ENCODE results near the gene HS3ST5. TPM values are rescaled to one million over a fixed set of nuclear protein-coding genes. Genes with fewer than 3 reads are reported as not detected.
"Not testable (repeated sequence)": the region's sequence is repeated elsewhere in the genome, so short reads cannot be mapped to it uniquely, and the experiment has no call there.

Gene HS3ST5
- total RNA-seq, 4 donors from 2014 or later = not detected

DNA sequence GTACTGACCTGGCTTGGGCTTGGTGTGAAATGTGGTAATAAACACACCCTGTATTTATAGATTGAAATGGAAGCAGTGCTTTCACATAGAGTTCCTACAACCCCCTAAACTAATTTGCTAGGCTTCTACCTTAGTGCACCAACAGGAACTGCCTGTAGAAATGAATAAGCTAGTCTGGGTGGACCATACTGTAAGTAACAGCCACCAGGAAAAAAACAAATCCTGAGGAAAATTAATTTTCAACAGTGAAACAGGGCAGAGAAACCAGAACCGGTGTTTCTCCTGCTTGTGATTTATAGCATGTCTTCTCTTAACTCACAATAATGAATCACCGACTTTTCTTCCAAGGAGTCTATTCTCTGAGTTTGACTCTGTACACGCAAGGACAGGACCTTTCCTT lies 187.1 kb downstream of the HS3ST5 start:
- H3K4me1 ChIP-seq = no peaks in the 10 kb centered on the region
- H3K4me3 ChIP-seq (replicated peaks in 1 of 3) = no peak overlapping the region
- intact Hi-C loops (cut with DNase I) = no loop called here
- no peak for DNase-seq
- H3K36me3 ChIP-seq = no peaks in the 10 kb centered on the region
- TF ChIP-seq POLR2A (IDR thresholded peaks at IDR 0.05) = no peak
- TF ChIP-seq, protein P1, sequence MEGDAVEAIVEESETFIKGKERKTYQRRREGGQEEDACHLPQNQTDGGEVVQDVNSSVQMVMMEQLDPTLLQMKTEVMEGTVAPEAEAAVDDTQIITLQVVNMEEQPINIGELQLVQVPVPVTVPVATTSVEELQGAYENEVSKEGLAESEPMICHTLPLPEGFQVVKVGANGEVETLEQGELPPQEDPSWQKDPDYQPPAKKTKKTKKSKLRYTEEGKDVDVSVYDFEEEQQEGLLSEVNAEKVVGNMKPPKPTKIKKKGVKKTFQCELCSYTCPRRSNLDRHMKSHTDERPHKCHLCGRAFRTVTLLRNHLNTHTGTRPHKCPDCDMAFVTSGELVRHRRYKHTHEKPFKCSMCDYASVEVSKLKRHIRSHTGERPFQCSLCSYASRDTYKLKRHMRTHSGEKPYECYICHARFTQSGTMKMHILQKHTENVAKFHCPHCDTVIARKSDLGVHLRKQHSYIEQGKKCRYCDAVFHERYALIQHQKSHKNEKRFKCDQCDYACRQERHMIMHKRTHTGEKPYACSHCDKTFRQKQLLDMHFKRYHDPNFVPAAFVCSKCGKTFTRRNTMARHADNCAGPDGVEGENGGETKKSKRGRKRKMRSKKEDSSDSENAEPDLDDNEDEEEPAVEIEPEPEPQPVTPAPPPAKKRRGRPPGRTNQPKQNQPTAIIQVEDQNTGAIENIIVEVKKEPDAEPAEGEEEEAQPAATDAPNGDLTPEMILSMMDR (IDR thresholded peaks at IDR 0.05) = no peak
- no peaks in the 10 kb centered on the region for H3K9me3 ChIP-seq
- no peaks in the 10 kb centered on the region for H3K27me3 ChIP-seq
- WGBS, 2 donors = 60 to 94% methylated on average over 3 of the region's 3 CpGs
- no peak overlapping the region for H3K27ac ChIP-seq

DNA sequence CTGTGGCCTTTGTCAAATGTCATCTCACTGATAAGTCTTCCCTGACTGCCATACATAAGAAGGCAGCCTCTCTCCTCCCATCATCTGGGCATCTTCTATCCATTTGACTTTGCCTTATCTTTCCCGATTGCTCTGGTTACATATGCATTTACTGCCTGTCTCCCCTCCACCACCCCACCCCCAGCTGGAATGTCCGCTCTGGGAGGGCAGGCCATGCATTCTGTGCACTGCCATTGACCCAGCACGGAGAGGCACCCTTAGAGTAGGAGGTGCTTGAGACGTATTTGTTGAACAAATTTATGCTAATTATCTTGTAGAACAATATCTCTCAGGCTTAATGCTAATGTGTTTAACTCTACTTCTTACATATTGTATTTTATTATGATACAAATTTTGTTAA lies 188.0 kb downstream of the HS3ST5 start:
- Histone ChIP-seq H3K4me1 (no peaks in the 10 kb centered on the region), H3K27ac (no peak overlapping the region), H3K36me3 (no peaks in the 10 kb centered on the region), H3K27me3 (no peaks in the 10 kb centered on the region), H3K9me3 (no peaks in the 10 kb centered on the region), H3K4me3 (replicated peaks in 1 of 3) (no peak overlapping the region)
- TF ChIP-seq, protein P1 (IDR thresholded peaks at IDR 0.05) = no peak
- intact Hi-C loops (cut with DNase I) = no loop called here
- DNase-seq = no peak
- WGBS, 2 donors = 90 to 91% methylated on average over 4 of the region's 4 CpGs

DNA sequence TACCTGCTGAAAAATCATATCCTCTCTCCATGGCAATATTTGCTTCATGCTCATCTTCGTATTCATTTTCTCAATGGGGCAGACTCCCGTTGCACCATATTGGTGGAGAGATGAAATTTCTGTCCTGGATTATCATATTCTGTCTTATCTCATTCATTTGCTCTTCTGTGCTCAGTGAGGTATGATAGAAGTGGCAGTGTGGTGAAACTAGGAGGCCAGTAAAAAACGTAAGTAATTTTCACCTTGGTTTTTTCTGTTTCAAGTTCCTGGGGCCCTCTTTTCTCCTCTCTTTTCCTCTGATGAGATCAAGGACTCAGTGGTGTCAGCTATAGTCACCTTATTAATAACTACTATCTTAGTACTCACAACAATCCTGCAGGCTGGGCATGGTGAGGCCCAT lies 189.4 kb downstream of the HS3ST5 start:
- H3K36me3 ChIP-seq = no peaks in the 10 kb centered on the region
- no peaks in the 10 kb centered on the region for H3K27me3 ChIP-seq
- no peaks in the 10 kb centered on the region for H3K9me3 ChIP-seq
- TF ChIP-seq POLR2A (IDR thresholded peaks at IDR 0.05) = no peak
- TF ChIP-seq, protein P1 (IDR thresholded peaks at IDR 0.05) = no peak
- 65 to 66% methylated on average over 3 of the region's 3 CpGs for WGBS, 2 donors
- no peak for DNase-seq
- no peaks in the 10 kb centered on the region for H3K4me1 ChIP-seq
- no peak overlapping the region for H3K27ac ChIP-seq
- intact Hi-C loops (cut with DNase I) = no loop called here
- H3K4me3 ChIP-seq (replicated peaks in 1 of 3) = no peak overlapping the region

DNA sequence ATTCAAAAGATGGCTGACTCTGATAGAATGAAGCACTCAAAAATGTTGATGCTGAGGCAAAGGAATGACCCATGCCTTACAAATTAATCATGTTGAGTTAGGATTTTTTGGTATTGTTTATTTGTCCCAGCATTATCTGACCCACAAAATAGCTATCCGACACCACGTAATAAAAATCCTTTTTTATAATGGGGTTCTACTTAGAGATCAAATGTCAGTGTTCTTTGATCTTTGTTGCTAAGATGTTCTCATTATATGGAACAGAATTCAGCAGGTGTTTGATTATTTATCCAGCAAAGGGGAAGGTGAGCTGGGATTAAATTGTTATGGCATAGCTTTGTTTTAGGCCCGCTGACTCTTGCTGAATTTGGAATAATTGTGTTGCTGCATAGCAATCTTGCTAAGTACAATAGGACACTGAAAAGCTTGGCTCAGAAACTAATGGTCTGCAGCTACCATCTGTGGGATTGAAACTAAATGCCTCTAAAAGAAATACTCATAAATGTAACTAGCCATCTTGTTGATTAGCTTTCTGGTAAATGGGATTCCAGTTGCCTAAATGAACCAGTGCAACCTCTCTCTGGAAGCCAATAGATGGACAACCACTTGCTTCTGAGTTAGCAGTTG lies 191.6 kb downstream of the HS3ST5 start:
- Histone ChIP-seq H3K27me3 (no peaks in the 10 kb centered on the region), H3K36me3 (no peaks in the 10 kb centered on the region), H3K4me1 (no peaks in the 10 kb centered on the region), H3K4me3 (replicated peaks in 1 of 3) (no peak overlapping the region), H3K27ac (no peak overlapping the region), H3K9me3 (no peaks in the 10 kb centered on the region)
- no peak for DNase-seq
- intact Hi-C loops (cut with DNase I) = no loop called here
- WGBS, 2 donors = 97 to 98% methylated on average over 3 of the region's 3 CpGs
- TF ChIP-seq, protein P1 (IDR thresholded peaks at IDR 0.05) = no peak
- TF ChIP-seq POLR2A (IDR thresholded peaks at IDR 0.05) = no peak

DNA sequence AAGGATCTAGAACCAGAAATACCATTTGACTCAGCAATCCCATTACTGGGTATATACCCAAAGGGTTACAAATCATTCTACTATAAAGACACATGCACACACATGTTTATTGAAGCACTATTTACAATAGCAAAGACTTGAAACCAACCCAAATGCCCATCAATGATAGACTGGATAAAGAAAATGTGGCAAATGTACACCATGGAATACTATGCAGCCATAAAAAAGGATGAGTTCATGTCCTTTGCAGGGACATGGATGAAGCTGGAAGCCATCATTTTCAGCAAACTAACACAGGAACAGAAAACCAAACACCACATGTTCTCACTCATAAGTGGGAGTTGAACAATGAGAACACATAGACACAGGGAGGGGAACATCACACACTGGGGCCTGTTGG lies 193.6 kb downstream of the HS3ST5 start:
- H3K36me3 ChIP-seq; intact Hi-C loops (cut with DNase I); H3K4me3 ChIP-seq (replicated peaks in 1 of 3); H3K27ac ChIP-seq; DNase-seq; H3K9me3 ChIP-seq; H3K27me3 ChIP-seq; H3K4me1 ChIP-seq: not testable (repeated sequence)

Measured in thyroid gland (tissue), 4 donors.